PC-9 (cell line): Measurements from ENCODE around the gene KIAA0753. TPM values are rescaled to one million over a fixed set of nuclear protein-coding genes. Genes with fewer than 3 reads are reported as not detected.

Experiments used
- BruUV-seq: library from RNA; stranded (reverse); fragments of 400-500 nt; replicated peaks from 2 replicates; lab custom pipeline; 2021; lab: Mats Ljungman, UMichigan
- CTCF ChIA-PET: fragments of 300-600 bp; sonication (Branson Sonifier 250); formaldehyde crosslinking; loops from one replicate; lab custom pipeline; 2022; ENCODE audit warnings: antibody characterized with exemption; lab: Charles Lee
- POLR2A ChIA-PET: fragments of 300-600 bp; sonication (Branson Sonifier 250); formaldehyde crosslinking; loops from one replicate; lab custom pipeline; 2022; ENCODE audit warnings: antibody characterized with exemption; ENCODE audit not compliant: unreplicated experiment; lab: Charles Lee
- DNase-seq, 2 experiments: peaks; one replicate each; pipeline versions ENCODE4 v3.0.0 to v3.0.0-alpha.2; 2015 to 2022; ENCODE audit warnings: mixed read lengths in 1 of 2
- H2AFZ ChIP-seq: fragments of 200-600 bp; sonication (generic); 2 replicates; pipeline ENCODE4 v1.8.1; 2017; ENCODE audit warnings: antibody characterized with exemption
- H3F3A ChIP-seq: fragments of 200-600 bp; sonication (generic); 2 replicates; pipeline ENCODE4 v1.8.1; 2017; ENCODE audit warnings: antibody characterized with exemption, mild to moderate bottlenecking, low read depth; ENCODE audit not compliant: insufficient read depth
- H3K27ac ChIP-seq: fragments of 200-600 bp; sonication (generic); 2 replicates; pipeline ENCODE4 v1.6.1; 2016; ENCODE audit warnings: mixed run types
- H3K27me3 ChIP-seq: fragments of 200-600 bp; sonication (generic); 2 replicates; pipeline ENCODE4 v1.6.1; 2016; ENCODE audit warnings: low read depth, mixed run types; ENCODE audit not compliant: insufficient read depth
- H3K36me3 ChIP-seq: fragments of 200-600 bp; sonication (generic); 2 replicates; pipeline ENCODE4 v1.6.1; 2016; ENCODE audit warnings: low read depth, mixed run types
- H3K4me1 ChIP-seq: fragments of 200-600 bp; sonication (generic); replicated peaks from 2 replicates; pipeline ENCODE4 v1.6.1; 2016; ENCODE audit warnings: mixed run types; ENCODE audit not compliant: insufficient read depth
- H3K4me2 ChIP-seq: fragments of 200-600 bp; sonication (generic); 2 replicates; pipeline ENCODE4 v1.6.1; 2017; ENCODE audit warnings: mixed run types
- H3K4me3 ChIP-seq: fragments of 200-600 bp; sonication (generic); 2 replicates; pipeline ENCODE4 v1.6.1; 2016; ENCODE audit warnings: mixed run types
- H3K79me2 ChIP-seq: fragments of 200-600 bp; sonication (generic); 2 replicates; pipeline ENCODE4 v1.6.1; 2017; ENCODE audit warnings: low read depth, mixed run types
- H3K9me2 ChIP-seq: fragments of 200-600 bp; sonication (generic); 2 replicates; pipeline ENCODE4 v1.8.1; 2017; ENCODE audit warnings: mild to moderate bottlenecking; ENCODE audit not compliant: insufficient read depth
- H3K9me3 ChIP-seq: fragments of 200-600 bp; sonication (generic); 2 replicates; pipeline ENCODE4 v1.8.1; 2016; ENCODE audit warnings: low read depth; ENCODE audit not compliant: insufficient read depth
- H4K20me1 ChIP-seq: fragments of 200-600 bp; sonication (generic); 2 replicates; pipeline ENCODE4 v1.8.1; 2017; ENCODE audit not compliant: insufficient read depth
- EZH2 ChIP-seq: fragments of 200-600 bp; sonication (generic); IDR thresholded peaks from 2 replicates; pipeline ENCODE4 v1.8.0; 2017; ENCODE audit warnings: antibody characterized with exemption, low read depth
- intact Hi-C: fragments of 100-400 bp; cut with micrococcal nuclease; formaldehyde crosslinking; loops from one replicate; pipeline ENCODE4 v1.10.0; 2022; ENCODE audit not compliant: unreplicated experiment
- total RNA-seq: library from RNA; stranded (reverse); gene quantifications from 2 replicates; pipeline ENCODE4 v1.2.3, GENCODE V29; 2021
- TF ChIP-seq, protein P1 (sequence below): fragments of 200-600 bp; sonication (generic); conservative IDR thresholded peaks from 2 replicates; pipeline ENCODE4 v1.6.1; 2017; ENCODE audit warnings: mixed run types, antibody characterized with exemption, mild to moderate bottlenecking, moderate library complexity

Gene KIAA0753
- total RNA-seq, 1 experiment from 2014 or later: 47.0 TPM

DNA sequence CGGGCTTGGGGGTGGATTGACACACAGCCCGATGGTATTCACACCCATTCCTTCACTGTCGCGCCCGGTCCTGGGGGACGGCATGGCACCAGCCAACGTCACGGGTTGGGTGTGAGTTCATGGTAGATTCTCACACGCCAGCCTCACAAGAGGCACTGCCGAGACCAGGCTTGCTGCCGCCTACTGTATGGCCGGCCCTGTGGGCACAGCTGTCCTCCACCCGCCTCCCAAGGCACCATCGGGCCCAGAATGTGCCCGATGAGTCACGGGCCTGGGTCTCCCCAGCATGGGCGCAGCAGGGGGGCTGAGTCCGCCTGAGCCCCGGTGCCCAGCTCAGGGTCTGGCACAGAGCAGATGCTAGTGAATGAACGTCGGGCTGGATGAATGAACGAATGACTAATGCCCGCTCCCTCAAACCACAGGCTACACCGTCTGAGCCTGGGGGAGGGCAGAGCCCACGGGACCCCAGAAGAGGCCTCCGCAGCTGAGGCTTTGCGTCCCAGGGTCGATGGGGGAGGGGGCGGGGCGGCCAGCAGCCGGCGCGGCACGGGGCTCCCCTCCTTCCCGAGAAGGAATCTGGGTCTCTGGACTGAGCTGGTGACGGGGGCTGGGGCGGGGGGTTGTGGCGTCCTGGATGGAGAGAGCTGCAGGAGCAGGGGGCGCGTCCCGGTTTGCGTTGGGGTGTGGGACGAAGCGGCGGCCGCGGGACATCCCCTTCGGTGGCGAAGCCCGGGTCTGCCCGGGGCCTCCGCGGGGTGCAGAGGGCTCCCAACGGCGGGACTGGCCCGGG lies 85.0 kb downstream of the KIAA0753 start:
- H3K4me3 ChIP-seq: peak overlapping the region; percentile 69
- H3K9me2 ChIP-seq: no peaks in the 10 kb centered on the region
- DNase-seq: peak; percentile 50 to 53
- H2AFZ ChIP-seq: peak overlapping the region; percentile 86
- TF ChIP-seq, protein P1, sequence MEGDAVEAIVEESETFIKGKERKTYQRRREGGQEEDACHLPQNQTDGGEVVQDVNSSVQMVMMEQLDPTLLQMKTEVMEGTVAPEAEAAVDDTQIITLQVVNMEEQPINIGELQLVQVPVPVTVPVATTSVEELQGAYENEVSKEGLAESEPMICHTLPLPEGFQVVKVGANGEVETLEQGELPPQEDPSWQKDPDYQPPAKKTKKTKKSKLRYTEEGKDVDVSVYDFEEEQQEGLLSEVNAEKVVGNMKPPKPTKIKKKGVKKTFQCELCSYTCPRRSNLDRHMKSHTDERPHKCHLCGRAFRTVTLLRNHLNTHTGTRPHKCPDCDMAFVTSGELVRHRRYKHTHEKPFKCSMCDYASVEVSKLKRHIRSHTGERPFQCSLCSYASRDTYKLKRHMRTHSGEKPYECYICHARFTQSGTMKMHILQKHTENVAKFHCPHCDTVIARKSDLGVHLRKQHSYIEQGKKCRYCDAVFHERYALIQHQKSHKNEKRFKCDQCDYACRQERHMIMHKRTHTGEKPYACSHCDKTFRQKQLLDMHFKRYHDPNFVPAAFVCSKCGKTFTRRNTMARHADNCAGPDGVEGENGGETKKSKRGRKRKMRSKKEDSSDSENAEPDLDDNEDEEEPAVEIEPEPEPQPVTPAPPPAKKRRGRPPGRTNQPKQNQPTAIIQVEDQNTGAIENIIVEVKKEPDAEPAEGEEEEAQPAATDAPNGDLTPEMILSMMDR: no peak
- no peak for TF ChIP-seq EZH2
- peaks cover 56% of the 10 kb centered on the region for H3K4me1 ChIP-seq
- no peaks in the 10 kb centered on the region for H3K27me3 ChIP-seq
- H3K4me2 ChIP-seq: peak overlapping the region; percentile 98
- ChIA-PET POLR2A (interaction anchor here (0.6 to 0.7 kb wide), 4 partner anchors 9 to 1079 kb away, joined by 3 to 6 read pairs (median 3); no protein-coding TSS in a partner anchor), CTCF (interaction anchor here (0.6 to 1.2 kb wide), 3 partner anchors 36 to 82 kb away, joined by 3 to 7 read pairs (median 4); no protein-coding TSS in a partner anchor)
- H3K27ac ChIP-seq: no peak overlapping the region
- peaks cover 42% of the 10 kb centered on the region for H3F3A ChIP-seq
- no peaks in the 10 kb centered on the region for H4K20me1 ChIP-seq
- no peaks in the 10 kb centered on the region for H3K36me3 ChIP-seq
- no peaks in the 10 kb centered on the region for H3K79me2 ChIP-seq
- H3K9me3 ChIP-seq: no peaks in the 10 kb centered on the region
- no TSS peak for BruUV-seq
- intact Hi-C loops: loop anchor here (2.0 kb wide), 1 partner anchor 53 kb away; no protein-coding TSS in a partner anchor

DNA sequence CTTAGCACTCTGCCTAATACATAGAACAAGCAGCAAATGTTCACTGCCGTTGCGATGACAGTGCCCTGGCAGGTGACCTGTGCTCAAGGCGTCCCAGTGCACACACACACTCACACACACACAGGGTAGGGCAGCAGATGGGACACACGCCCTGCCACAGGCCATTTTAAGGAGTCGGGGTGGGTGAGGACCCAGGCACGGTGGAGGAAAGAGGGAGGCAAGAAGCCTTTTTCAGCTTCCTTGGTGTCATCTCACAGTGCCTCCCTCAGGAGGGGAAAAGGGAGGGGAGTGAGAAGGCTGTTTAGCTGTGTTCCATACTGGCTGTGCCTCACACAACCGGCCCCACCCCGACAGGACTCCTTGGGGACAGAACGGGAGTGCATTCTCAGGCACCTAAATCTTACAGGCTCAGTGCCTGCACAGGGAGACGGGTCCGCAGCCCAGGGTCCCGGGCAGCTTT lies 85.6 kb downstream of the KIAA0753 start:
- H2AFZ ChIP-seq: no peak overlapping the region

DNA sequence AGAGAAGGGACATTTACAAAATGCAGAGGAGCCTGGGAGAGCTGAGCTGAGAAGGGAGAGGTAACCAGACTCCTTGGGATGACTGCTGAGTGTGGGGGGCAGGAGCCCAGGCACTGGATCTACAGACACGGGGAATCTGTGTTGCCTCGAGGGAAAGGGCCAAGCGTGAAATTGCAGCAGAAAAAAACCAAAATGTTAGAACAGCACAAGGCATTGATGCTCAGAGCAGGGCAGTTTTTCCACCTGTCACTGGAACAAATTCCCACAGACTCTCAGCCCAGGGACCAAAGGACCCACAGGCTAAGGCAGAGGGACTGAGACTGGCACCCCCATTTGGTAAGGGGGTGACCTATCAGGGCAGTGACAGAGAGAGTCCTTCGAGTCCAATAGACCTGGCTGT lies 86.2 kb downstream of the KIAA0753 start:
- no peaks in the 10 kb centered on the region for H3K79me2 ChIP-seq
- no peaks in the 10 kb centered on the region for H3K36me3 ChIP-seq
- TF ChIP-seq, protein P1: no peak
- TF ChIP-seq EZH2: no peak
- peaks cover 57% of the 10 kb centered on the region for H3K4me1 ChIP-seq
- ChIA-PET POLR2A (no interaction called here), CTCF (interaction anchor here (1.2 kb wide), 1 partner anchor 81 kb away, joined by 4 read pairs; no protein-coding TSS in a partner anchor)
- H3F3A ChIP-seq: peaks cover 43% of the 10 kb centered on the region
- no peaks in the 10 kb centered on the region for H3K9me3 ChIP-seq
- BruUV-seq: no TSS peak
- H3K4me3 ChIP-seq: no peak overlapping the region
- H3K27me3 ChIP-seq: no peaks in the 10 kb centered on the region
- H3K9me2 ChIP-seq: no peaks in the 10 kb centered on the region
- H4K20me1 ChIP-seq: no peaks in the 10 kb centered on the region
- no peak overlapping the region for H2AFZ ChIP-seq
- no peak overlapping the region for H3K27ac ChIP-seq
- DNase-seq: no peak
- no peak overlapping the region for H3K4me2 ChIP-seq
- intact Hi-C loops: no loop called here

More for the DNA sequence above, 85.6 kb downstream of the KIAA0753 start:
- H3K79me2 ChIP-seq: no peaks in the 10 kb centered on the region
- BruUV-seq: TSS peak; percentile 8
- no peak overlapping the region; the same call in 1 of the 2 replicates for H3K4me3 ChIP-seq
- H3K9me3 ChIP-seq: no peaks in the 10 kb centered on the region
- TF ChIP-seq EZH2: no peak
- TF ChIP-seq, protein P1: no peak
- intact Hi-C loops: no loop called here
- CTCF ChIA-PET: interaction anchor here (0.6 to 1.2 kb wide), 3 partner anchors 36 to 81 kb away, joined by 3 to 7 read pairs (median 4); no protein-coding TSS in a partner anchor
- H3K4me1 ChIP-seq: peaks cover 57% of the 10 kb centered on the region
- no peaks in the 10 kb centered on the region for H3K27me3 ChIP-seq
- no peaks in the 10 kb centered on the region for H3K9me2 ChIP-seq
- POLR2A ChIA-PET: interaction anchor here (0.6 kb wide), 1 partner anchor 83 kb away, joined by 3 read pairs; no protein-coding TSS in a partner anchor
- H3K4me2 ChIP-seq: peak overlapping the region; percentile 98
- no peak overlapping the region for H3K27ac ChIP-seq
- DNase-seq: no peak
- no peaks in the 10 kb centered on the region for H3K36me3 ChIP-seq
- H3F3A ChIP-seq: peaks cover 43% of the 10 kb centered on the region
- no peaks in the 10 kb centered on the region for H4K20me1 ChIP-seq
